MM.1S (cell line): ENCODE results near the gene PTX3.

Experiments
- EZH2 ChIP-seq: fragments of 300-600 bp; sonication (generic); optimal IDR thresholded peaks from 2 replicates; pipeline ENCODE3; 2017; ENCODE audit warnings: low read depth, mild to moderate bottlenecking, antibody characterized with exemption, low read length, mixed read lengths
- EZH2phosphoT487 ChIP-seq: fragments of 300-600 bp; sonication (generic); IDR thresholded peaks from 2 replicates; pipeline ENCODE4 v1.6.1; 2018; ENCODE audit warnings: antibody characterized with exemption, low read length

- no peak for TF ChIP-seq EZH2phosphoT487
- no peak for TF ChIP-seq EZH2
Observed at GRCh38 chr3:157436583-157437291, at the start of gene PTX3.
